Middle frontal gyrus (tissue), 1 donor: ENCODE data around the gene OAS2.
A peak's percentile ranks its signal among the peaks of the same experiment; 100 is the strongest.

Experiments used
- DNase-seq: peaks from one replicate; pipeline ENCODE4 v3.0.0-alpha.2; 2015; ENCODE audit warnings: low spot score; ENCODE audit errors: extremely low spot score

The OAS2 gene

GRCh38 chr12:112978163-112979040 lies at the start of gene OAS2:
TSS of gene OAS2 (plus strand) at chr12:112978519. CDS start at chr12:112978609, 90 bp downstream.
- no peak for DNase-seq

- no peak for DNase-seq
These were observed 49.3 kb upstream of the OAS2 start for GRCh38 chr12:112928978-112929377.

- no peak for DNase-seq
These were observed 48.6 kb upstream of the OAS2 start for GRCh38 chr12:112929715-112930114.

- no peak for DNase-seq
These were observed 48.0 kb upstream of the OAS2 start for GRCh38 chr12:112930350-112930749.

- no peak for DNase-seq
These were observed 45.7 kb upstream of the OAS2 start for GRCh38 chr12:112932485-112933128.

- no peak for DNase-seq
These were observed 45.2 kb upstream of the OAS2 start for GRCh38 chr12:112933129-112933505.

- no peak for DNase-seq
These were observed 42.1 kb upstream of the OAS2 start for GRCh38 chr12:112936264-112936663.

- DNase-seq = no peak
These were observed 41.4 kb upstream of the OAS2 start for GRCh38 chr12:112936927-112937326.

- peak; percentile 21 for DNase-seq
These were observed 40.3 kb upstream of the OAS2 start, which contains the start of gene OAS3 for GRCh38 chr12:112937741-112938719. TSS of gene OAS3 (plus strand) at chr12:112938474. CDS start at chr12:112938531, 57 bp downstream.

GRCh38 chr12:112938751-112939150 lies 39.6 kb upstream of the OAS2 start:
- no peak for DNase-seq

GRCh38 chr12:112939761-112940381 lies 38.4 kb upstream of the OAS2 start:
- DNase-seq = no peak

GRCh38 chr12:112941528-112942335 lies 36.6 kb upstream of the OAS2 start:
- DNase-seq = no peak

GRCh38 chr12:112942572-112942971 lies 35.7 kb upstream of the OAS2 start:
- no peak for DNase-seq

- no peak for DNase-seq
These were observed 34.2 kb upstream of the OAS2 start for GRCh38 chr12:112944024-112944690.

GRCh38 chr12:112945515-112945914 lies 32.8 kb upstream of the OAS2 start:
- DNase-seq = no peak

GRCh38 chr12:112946236-112947000 lies 31.9 kb upstream of the OAS2 start:
- no peak for DNase-seq

GRCh38 chr12:112947314-112947713 lies 31.0 kb upstream of the OAS2 start:
- no peak for DNase-seq

GRCh38 chr12:112947761-112948160 lies 30.6 kb upstream of the OAS2 start:
- DNase-seq = no peak

GRCh38 chr12:112948806-112949205 lies 29.5 kb upstream of the OAS2 start:
- DNase-seq = no peak
